T-helper 17 cell (primary cell): ENCODE data around the gene GARIN1A. TPM values are rescaled to one million over a fixed set of nuclear protein-coding genes. Genes with fewer than 3 reads are reported as not detected.
"Not testable (repeated sequence)": the region's sequence is repeated elsewhere in the genome, so short reads cannot be mapped to it uniquely, and the experiment has no call there.

Experiments used
- ATAC-seq: fragments of 150-1000 bp; cut with Tn5 transposase; 2 replicates; pipeline ENCODE4 v1.10.0; 2021; ENCODE audit warnings: mild to moderate bottlenecking, moderate library complexity
- DNase-seq, 3 donors: peaks; one replicate each; pipeline versions ENCODE4 v3.0.0 to v3.0.0-alpha.2; 2020 to 2021
- H3K9me3 ChIP-seq: one replicate; pipeline ENCODE4 v1.7.0; 2013; ENCODE audit warnings: low read length, mild to moderate bottlenecking; ENCODE audit not compliant: control insufficient read depth, poor library complexity, severe bottlenecking
- H3K27ac Mint-ChIP-seq: one replicate; pipeline ENCODE4 v1.8.0; 2022; ENCODE audit warnings: mild to moderate bottlenecking, moderate library complexity, mixed read lengths
- H3K27me3 Mint-ChIP-seq: one replicate; pipeline ENCODE4 v1.8.0; 2022; ENCODE audit warnings: mixed read lengths
- H3K36me3 Mint-ChIP-seq: one replicate; pipeline ENCODE4 v1.8.0; 2022; ENCODE audit warnings: low read depth, mixed read lengths
- H3K4me1 Mint-ChIP-seq: one replicate; pipeline ENCODE4 v1.8.0; 2022; ENCODE audit warnings: mild to moderate bottlenecking, mixed read lengths
- H3K4me3 Mint-ChIP-seq: one replicate; pipeline ENCODE4 v1.8.0; 2022; ENCODE audit warnings: mild to moderate bottlenecking, moderate library complexity, mixed read lengths
- total RNA-seq, 4 donors: library from RNA in 2 of 4; stranded (reverse) in 2 of 4; gene quantifications; one replicate each; pipeline ENCODE4 v1.2.3 and lab custom pipeline; 2022 to 2026

The GARIN1A gene
- total RNA-seq, 2 donors from 2014 or later, result 0.80 to 1.4 TPM

DNA sequence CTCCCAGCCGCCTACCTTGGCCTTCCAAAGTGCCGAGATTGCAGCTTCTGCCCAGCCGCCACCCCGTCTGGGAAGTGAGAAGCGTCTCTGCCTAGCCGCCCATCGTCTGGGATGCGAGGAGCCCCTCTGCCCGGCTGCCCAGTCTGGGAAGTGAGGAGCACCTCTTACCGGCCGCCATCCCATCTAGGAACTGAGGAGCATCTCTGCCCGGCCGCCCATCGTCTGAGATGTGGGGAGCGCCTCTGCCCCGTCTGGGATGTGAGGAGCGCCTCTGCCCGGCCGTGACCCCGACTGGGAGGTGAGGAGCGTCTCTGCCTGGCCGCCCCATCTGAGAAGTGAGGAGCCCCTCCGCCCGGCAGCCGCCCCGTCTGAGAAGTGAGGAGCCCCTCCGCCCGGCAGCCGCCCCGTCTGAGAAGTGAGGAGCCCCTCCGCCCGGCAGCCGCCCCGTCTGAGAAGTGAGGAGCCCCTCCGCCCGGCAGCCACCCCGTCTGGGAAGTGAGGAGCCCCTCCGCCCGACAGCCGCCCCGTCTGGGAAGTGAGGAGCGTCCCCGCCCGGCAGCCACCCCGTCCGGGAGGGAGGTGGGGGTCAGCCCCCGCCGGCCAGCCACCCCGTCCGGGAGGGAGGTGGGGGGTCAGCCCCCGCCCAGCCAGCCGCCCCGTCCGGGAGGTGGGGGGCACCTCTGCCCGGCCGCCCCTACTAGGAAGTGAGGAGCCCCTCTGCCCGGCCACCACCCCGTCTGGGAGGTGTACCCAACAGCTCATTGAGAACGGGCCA lies 17.3 kb downstream of the GARIN1A start:
- H3K36me3 Mint-ChIP-seq, H3K4me3 Mint-ChIP-seq, ATAC-seq: not testable (repeated sequence)

DNA sequence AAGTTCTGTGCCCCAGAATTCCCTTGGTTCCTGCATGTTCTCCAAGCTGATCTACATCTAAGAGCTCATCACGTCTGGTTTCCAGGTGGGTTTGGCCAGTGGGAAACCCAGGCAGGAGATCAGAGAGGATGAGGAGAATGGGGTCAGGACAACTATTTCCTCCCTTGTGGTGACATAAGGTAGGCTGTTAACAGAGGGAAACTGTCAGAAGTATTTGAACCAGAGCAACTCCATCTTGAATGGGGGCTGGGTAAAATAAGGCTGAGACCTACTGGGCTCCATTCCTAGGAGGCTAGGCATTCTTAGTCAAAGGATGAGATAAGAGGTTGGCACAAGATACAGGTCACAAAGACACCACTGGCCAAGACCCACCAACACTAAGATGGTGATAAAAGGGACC lies 19.1 kb downstream of the GARIN1A start:
- DNase-seq (no peak), ATAC-seq (no peak)
- no peak overlapping the region for H3K27ac Mint-ChIP-seq
- H3K9me3 ChIP-seq, result no peaks in the 10 kb centered on the region
- H3K27me3 Mint-ChIP-seq, result peaks cover 30% of the 10 kb centered on the region
- peaks cover 4% of the 10 kb centered on the region for H3K36me3 Mint-ChIP-seq
- peaks cover 3% of the 10 kb centered on the region for H3K4me1 Mint-ChIP-seq
- no peak overlapping the region for H3K4me3 Mint-ChIP-seq

More for the DNA sequence above, 17.3 kb downstream of the GARIN1A start:
- not testable (repeated sequence) for H3K9me3 ChIP-seq, H3K27ac Mint-ChIP-seq, DNase-seq, H3K4me1 Mint-ChIP-seq
- peaks cover 22% of the 10 kb centered on the region for H3K27me3 Mint-ChIP-seq

DNA sequence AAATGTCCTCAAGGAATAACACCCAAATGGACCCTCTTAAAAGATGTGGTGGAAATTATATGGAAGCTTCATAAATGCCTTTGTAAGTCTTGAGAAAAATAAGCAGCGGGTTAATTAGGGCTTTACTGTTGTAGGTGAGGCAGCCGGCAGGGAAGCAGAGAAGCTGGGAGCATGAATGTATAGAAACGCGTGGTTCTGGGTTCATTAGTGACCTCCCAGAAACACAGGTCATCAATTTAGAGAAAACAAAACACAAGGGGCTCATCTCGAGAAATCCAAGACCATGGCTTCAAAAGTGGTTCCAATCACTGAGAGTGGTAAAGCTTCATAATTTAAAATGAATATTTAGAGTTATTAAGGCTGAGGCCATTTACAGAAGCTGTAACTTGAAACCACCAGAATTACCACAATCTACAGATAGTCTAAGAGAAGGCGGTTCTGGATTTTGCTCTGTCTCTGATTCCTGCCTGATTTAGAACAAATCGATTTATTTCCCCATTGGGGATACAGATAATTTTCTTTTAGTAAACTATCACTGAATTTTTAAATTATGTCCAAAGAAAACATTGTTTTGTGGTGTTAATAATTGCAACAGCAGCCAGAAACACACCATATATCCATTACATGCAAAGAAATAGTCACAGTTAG lies 20.7 kb downstream of the GARIN1A start:
- Mint-ChIP-seq H3K36me3 (peaks cover 4% of the 10 kb centered on the region), H3K4me3 (no peak overlapping the region), H3K27me3 (peaks cover 45% of the 10 kb centered on the region), H3K4me1 (peaks cover 6% of the 10 kb centered on the region), H3K27ac (peak overlapping the region; percentile 14)
- H3K9me3 ChIP-seq, result no peaks in the 10 kb centered on the region
- DNase-seq (no peak), ATAC-seq (no peak)

GRCh38 chr7:128693373-128694015 lies 21.4 kb downstream of the GARIN1A start:
- H3K4me1 Mint-ChIP-seq, result peaks cover 8% of the 10 kb centered on the region
- ATAC-seq, result no peak

GRCh38 chr7:128694738-128695137 lies 22.6 kb downstream of the GARIN1A start:
- H3K9me3 ChIP-seq, result no peaks in the 10 kb centered on the region
- peaks cover 8% of the 10 kb centered on the region for H3K4me1 Mint-ChIP-seq
- no peak overlapping the region for H3K4me3 Mint-ChIP-seq
- H3K36me3 Mint-ChIP-seq, result peaks cover 4% of the 10 kb centered on the region
- H3K27ac Mint-ChIP-seq, result no peak overlapping the region
- H3K27me3 Mint-ChIP-seq, result peaks cover 61% of the 10 kb centered on the region
- no peak for ATAC-seq
- DNase-seq, result no peak

More at GRCh38 chr7:128693373-128694015, 21.4 kb downstream of the GARIN1A start:
- Mint-ChIP-seq H3K27me3 (peaks cover 53% of the 10 kb centered on the region), H3K36me3 (peaks cover 4% of the 10 kb centered on the region), H3K4me3 (no peak overlapping the region), H3K27ac (peak overlapping the region; percentile 14)
- no peaks in the 10 kb centered on the region for H3K9me3 ChIP-seq
- DNase-seq, result no peak

DNA sequence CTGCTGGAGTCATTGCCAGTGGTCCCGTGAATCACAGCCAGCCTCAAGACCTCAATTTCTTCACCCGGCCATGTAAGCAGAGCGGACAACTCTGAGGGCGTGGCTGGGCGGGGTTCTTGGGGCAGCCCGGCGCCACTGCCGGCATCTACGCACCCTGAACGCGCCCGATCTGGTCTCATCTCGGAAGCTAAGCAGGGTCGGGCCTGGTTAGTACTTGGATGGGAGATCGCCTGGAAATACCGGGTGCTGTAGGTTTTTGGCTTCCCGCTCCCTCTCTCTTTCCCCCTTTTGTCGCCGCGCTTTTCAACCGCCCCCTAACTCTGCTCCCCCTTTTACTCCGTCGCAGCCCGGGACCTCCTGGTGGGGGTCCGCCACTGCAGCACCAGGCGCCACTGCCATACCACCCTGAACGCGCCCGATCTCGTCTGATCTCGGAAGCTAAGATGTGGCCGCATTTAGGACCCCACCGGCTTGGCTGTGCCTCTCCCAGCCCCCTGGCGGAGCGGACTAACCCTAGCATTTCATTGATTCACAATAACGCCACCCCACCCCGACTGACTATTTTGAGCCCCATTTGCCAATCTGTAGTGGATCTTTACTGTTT lies 25.3 kb downstream of the GARIN1A start:
- peaks cover 5% of the 10 kb centered on the region for H3K4me1 Mint-ChIP-seq
- DNase-seq (peak; percentile 10 to 43 (median 22)), ATAC-seq (peak; percentile 76)
- H3K36me3 Mint-ChIP-seq, result peaks cover 6% of the 10 kb centered on the region
- H3K4me3 Mint-ChIP-seq, result peak overlapping the region; percentile 79
- no peaks in the 10 kb centered on the region for H3K9me3 ChIP-seq
- H3K27me3 Mint-ChIP-seq, result peaks cover 76% of the 10 kb centered on the region
- H3K27ac Mint-ChIP-seq, result peak overlapping the region; percentile 80

DNA sequence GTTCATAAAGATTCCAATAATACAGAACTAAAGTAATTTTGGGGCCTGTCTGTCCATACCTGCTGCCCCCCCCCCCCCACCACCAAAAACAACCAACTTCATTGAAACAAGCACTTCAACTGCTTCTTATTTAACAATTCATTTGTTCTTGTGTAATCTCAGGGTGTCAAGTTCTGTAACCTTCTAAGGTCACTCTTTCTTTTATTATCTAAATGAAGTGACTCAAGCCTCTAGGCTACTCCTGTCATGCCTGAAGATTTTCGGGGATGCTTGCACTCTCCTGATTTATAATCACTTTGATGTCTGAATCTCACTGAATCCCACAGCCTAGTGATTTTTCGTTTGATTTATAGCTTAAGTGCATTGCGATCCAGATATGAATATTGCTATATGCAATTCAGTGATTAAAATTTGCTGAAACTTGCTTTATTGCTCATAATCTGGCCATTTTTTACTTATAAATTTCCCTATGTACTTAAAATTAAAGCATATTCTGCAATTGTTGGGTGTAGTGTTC lies 27.2 kb downstream of the GARIN1A start:
- no peaks in the 10 kb centered on the region for H3K9me3 ChIP-seq
- DNase-seq (no peak), ATAC-seq (no peak)
- Mint-ChIP-seq H3K36me3 (peaks cover 6% of the 10 kb centered on the region), H3K4me1 (peaks cover 9% of the 10 kb centered on the region), H3K27me3 (peaks cover 65% of the 10 kb centered on the region), H3K27ac (no peak overlapping the region), H3K4me3 (no peak overlapping the region)

DNA sequence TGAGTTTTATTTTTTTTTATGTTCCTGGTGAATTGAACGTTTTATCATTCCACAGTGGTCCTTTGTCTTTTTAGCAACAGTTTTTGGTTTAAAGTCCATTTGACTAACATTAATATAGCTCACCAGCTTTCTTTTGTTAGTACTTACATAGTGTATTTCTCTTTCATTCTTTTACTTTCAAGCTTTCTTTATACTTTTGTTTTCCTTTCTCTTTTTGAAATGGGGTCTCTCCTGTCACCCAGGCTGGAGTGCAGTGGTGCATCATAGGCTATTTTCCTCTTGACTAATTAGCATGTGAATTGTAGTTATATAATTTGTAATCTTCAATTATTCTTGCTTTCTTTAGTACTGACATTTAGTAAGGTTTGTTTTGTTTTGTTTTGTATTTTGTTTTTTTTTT lies 27.8 kb downstream of the GARIN1A start:
- Mint-ChIP-seq H3K4me1 (peaks cover 9% of the 10 kb centered on the region), H3K27ac (no peak overlapping the region), H3K4me3 (no peak overlapping the region), H3K27me3 (peaks cover 60% of the 10 kb centered on the region), H3K36me3 (peaks cover 6% of the 10 kb centered on the region)
- ATAC-seq (no peak), DNase-seq (no peak)
- H3K9me3 ChIP-seq, result no peaks in the 10 kb centered on the region

DNA sequence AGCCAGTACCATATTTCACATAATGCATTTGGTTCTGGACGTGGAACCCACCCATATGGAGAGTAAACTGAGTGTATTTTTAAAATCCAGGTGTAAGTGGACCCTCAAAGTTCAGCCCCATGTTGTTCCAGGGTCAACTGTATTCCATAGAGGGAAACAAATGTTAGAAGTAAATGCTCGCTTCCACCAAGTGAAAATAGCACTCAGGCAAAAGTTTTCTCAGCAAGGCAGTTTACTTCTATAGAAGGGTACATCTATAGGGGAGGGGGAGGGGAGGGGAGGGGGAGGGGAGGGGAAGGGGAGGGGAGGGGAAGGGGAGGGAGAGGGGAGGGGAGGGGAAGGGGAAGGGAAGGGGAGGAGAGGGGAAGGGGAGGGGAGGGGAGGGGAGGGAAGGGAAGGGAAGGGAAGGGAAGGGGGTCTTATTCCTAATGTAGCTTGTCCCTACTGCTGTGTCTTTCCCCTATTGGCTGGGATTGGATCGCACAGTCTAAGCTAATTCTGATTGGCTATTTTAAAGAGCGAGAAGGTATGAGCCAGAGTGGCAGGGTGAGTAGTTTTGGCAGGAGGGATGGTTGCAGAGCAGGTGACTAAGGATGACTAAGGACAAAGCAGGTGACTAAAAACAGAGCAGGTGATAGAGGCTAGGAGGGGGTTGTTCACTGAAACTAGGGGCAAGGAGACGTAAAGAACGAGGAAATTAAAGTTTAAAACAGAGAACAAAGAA lies 29.1 kb downstream of the GARIN1A start:
- no peak overlapping the region for H3K27ac Mint-ChIP-seq
- no peak for ATAC-seq
- no peak overlapping the region for H3K4me3 Mint-ChIP-seq
- H3K27me3 Mint-ChIP-seq, result peaks cover 56% of the 10 kb centered on the region
- H3K9me3 ChIP-seq, result no peaks in the 10 kb centered on the region
- H3K36me3 Mint-ChIP-seq, result peaks cover 5% of the 10 kb centered on the region
- H3K4me1 Mint-ChIP-seq, result peaks cover 9% of the 10 kb centered on the region
- DNase-seq, result no peak

GRCh38 chr7:128703609-128704241 lies 31.6 kb downstream of the GARIN1A start:
- DNase-seq, result no peak
- Mint-ChIP-seq H3K27me3 (peaks cover 31% of the 10 kb centered on the region), H3K27ac (no peak overlapping the region), H3K4me3 (no peak overlapping the region), H3K36me3 (peaks cover 2% of the 10 kb centered on the region), H3K4me1 (peaks cover 4% of the 10 kb centered on the region)
- no peaks in the 10 kb centered on the region for H3K9me3 ChIP-seq
- no peak for ATAC-seq

DNA sequence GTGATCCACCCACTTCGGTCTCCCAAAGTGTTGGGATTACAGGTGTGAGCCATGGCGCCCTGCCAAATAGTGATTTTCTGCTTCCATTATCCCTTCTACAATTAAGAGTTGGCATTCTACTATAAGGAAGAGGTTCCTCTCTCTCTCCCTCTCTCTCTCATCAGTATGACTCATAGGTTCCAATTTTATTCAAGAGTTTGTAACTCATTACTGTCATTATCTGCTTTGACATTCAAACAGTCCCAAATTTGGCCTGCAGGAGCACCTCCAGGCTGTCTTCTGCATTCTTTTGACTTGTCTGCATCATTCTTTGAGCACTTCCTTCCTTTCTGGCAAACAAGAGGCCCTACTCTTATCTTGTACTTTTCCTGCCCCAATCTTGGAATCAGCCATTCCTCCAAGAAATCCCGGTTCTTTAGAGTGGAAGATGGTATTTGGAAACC lies 33.8 kb downstream of the GARIN1A start:
- H3K27ac Mint-ChIP-seq, result no peak overlapping the region
- no peaks in the 10 kb centered on the region for H3K9me3 ChIP-seq
- ATAC-seq (no peak), DNase-seq (no peak)
- no peaks in the 10 kb centered on the region for H3K36me3 Mint-ChIP-seq
- H3K27me3 Mint-ChIP-seq, result peaks cover 17% of the 10 kb centered on the region
- H3K4me3 Mint-ChIP-seq, result no peak overlapping the region
- peaks cover 4% of the 10 kb centered on the region for H3K4me1 Mint-ChIP-seq

DNA sequence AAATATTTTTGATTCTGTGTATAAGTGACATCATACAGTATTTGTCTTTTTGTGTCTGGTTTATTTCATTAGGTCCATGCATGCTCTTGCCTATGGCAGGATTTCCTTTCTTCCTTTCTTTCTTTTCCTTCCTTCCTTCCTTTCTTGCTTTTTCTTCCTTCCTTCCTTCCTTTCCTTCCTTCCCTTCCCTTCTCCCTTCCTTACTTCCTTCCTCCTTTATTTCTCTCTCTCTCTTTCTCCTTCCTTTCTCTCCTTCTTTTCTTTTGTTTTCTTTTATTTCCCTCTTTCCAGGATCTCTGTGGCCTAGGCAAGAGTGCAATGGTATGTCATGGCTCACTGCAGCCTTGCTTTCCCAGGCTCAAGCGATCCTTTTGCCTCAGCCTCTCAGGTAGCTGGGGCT lies 35.7 kb downstream of the GARIN1A start:
- Mint-ChIP-seq H3K36me3 (no peaks in the 10 kb centered on the region), H3K4me3 (no peak overlapping the region), H3K27ac (no peak overlapping the region), H3K27me3 (peaks cover 9% of the 10 kb centered on the region), H3K4me1 (peaks cover 4% of the 10 kb centered on the region)
- no peak for ATAC-seq
- DNase-seq, result no peak
- no peaks in the 10 kb centered on the region for H3K9me3 ChIP-seq
